SK-N-SH (cell line): ENCODE results near the gene CHMP4A. TPM values are rescaled to one million over a fixed set of nuclear protein-coding genes. Genes with fewer than 3 reads are reported as not detected.
"Not testable (repeated sequence)": the region's sequence is repeated elsewhere in the genome, so short reads cannot be mapped to it uniquely, and the experiment has no call there.

Experiments used
- CTCF ChIA-PET: fragments of 300-600, 350-600 bp; formaldehyde crosslinking; extraction: SDS; loops from one replicate; lab custom pipeline; 2021; lab: Yijun Ruan, JAX
- POLR2A ChIA-PET: fragments of 350-600 bp; sonication (Branson Sonifier 250); formaldehyde crosslinking; extraction: SDS; loops from one replicate; lab custom pipeline; 2020; ENCODE audit warnings: antibody characterized with exemption, inconsistent platforms; lab: Yijun Ruan, JAX
- DNase-seq: peaks from one replicate; pipeline ENCODE4 v3.0.0; 2012
- H2AFZ ChIP-seq: fragments of 200-600 bp; sonication (generic); 2 replicates; pipeline ENCODE4 v1.8.1; 2016; ENCODE audit warnings: antibody characterized with exemption, mild to moderate bottlenecking, low read depth
- H3F3A ChIP-seq: fragments of 200-600 bp; sonication (generic); replicated peaks from 2 replicates; pipeline ENCODE3; 2016; ENCODE audit warnings: antibody characterized with exemption, mild to moderate bottlenecking; ENCODE audit not compliant: insufficient read depth
- H3K27ac ChIP-seq, 2 experiments: fragments of 200-500 bp in 1 of 2; fragments of 200-600 bp in 1 of 2; sonication (Bioruptor generic) in 1 of 2; sonication (generic), shearing (Covaris generic) in 1 of 2; 2 replicates each; pipeline versions ENCODE4 v1.5.1 to v1.6.1; 2014 to 2016; ENCODE audit warnings: low read depth in 2 of 2, inconsistent platforms in 1 of 2, low read length in 1 of 2, mild to moderate bottlenecking in 1 of 2, mixed read lengths in 1 of 2
- H3K27me3 ChIP-seq: fragments of 200-600 bp; sonication (generic), shearing (Covaris generic); 2 replicates; pipeline ENCODE4 v1.6.1; 2016; ENCODE audit warnings: mixed run types; ENCODE audit not compliant: insufficient read depth
- H3K36me3 ChIP-seq, 2 experiments: fragments of 200-500 bp in 1 of 2; fragments of 200-600 bp in 1 of 2; sonication (Bioruptor generic) in 1 of 2; sonication (generic) in 1 of 2; replicated peaks in 1 of 2; 2 replicates each; pipeline versions ENCODE3 to v1.5.1; 2014 to 2016; ENCODE audit warnings: low read length in 1 of 2, mild to moderate bottlenecking in 1 of 2; ENCODE audit not compliant: insufficient read depth in 2 of 2, control insufficient read depth in 1 of 2
- H3K4me1 ChIP-seq, 2 experiments: fragments of 200-500 bp in 1 of 2; fragments of 200-600 bp in 1 of 2; sonication (Bioruptor generic) in 1 of 2; sonication (generic), shearing (Covaris generic) in 1 of 2; 2 replicates each; pipeline versions ENCODE4 v1.5.1 to v1.6.1; 2014 to 2016; ENCODE audit warnings: low read depth in 1 of 2, low read length in 1 of 2, mixed run types in 1 of 2; ENCODE audit not compliant: insufficient read depth in 2 of 2, control insufficient read depth in 1 of 2
- H3K4me2 ChIP-seq: fragments of 200-600 bp; sonication (generic), shearing (Covaris generic); 2 replicates; pipeline ENCODE4 v1.6.1; 2017; ENCODE audit warnings: mixed run types
- H3K4me3 ChIP-seq, 2 experiments: fragments of 200-500 bp in 1 of 2; fragments of 200-600 bp in 1 of 2; sonication (Bioruptor generic) in 1 of 2; sonication (generic), shearing (Covaris generic) in 1 of 2; 2 replicates each; pipeline versions ENCODE4 v1.5.1 to v1.8.1; 2014 to 2016; ENCODE audit warnings: low read depth in 2 of 2, inconsistent platforms in 1 of 2, low read length in 1 of 2, mild to moderate bottlenecking in 1 of 2, mixed read lengths in 1 of 2, moderate library complexity in 1 of 2
- H3K79me2 ChIP-seq: fragments of 200-600 bp; sonication (generic); 2 replicates; pipeline ENCODE4 v1.8.1; 2017; ENCODE audit warnings: mild to moderate bottlenecking; ENCODE audit not compliant: insufficient read depth
- H3K9ac ChIP-seq: fragments of 200-600 bp; sonication (generic); 2 replicates; pipeline ENCODE4 v1.6.1; 2017; ENCODE audit warnings: mixed run types
- H3K9me2 ChIP-seq: fragments of 200-600 bp; sonication (generic); 2 replicates; pipeline ENCODE4 v1.6.1; 2017; ENCODE audit warnings: mixed run types
- H3K9me3 ChIP-seq: fragments of 200-600 bp; sonication (generic); 2 replicates; pipeline ENCODE4 v1.6.1; 2017; ENCODE audit warnings: mixed run types, mild to moderate bottlenecking, moderate library complexity
- H4K20me1 ChIP-seq: fragments of 200-600 bp; sonication (generic); 2 replicates; pipeline ENCODE4 v1.6.1; 2017; ENCODE audit warnings: mild to moderate bottlenecking, mixed run types; ENCODE audit not compliant: insufficient read depth
- EZH2phosphoT487 ChIP-seq: fragments of 200-600 bp; sonication (generic); IDR thresholded peaks from 2 replicates; pipeline ENCODE4 v1.6.1; 2017; ENCODE audit warnings: low read depth, mixed run types, mild to moderate bottlenecking, antibody characterized with exemption, moderate library complexity, borderline replicate concordance
- FOXJ3 ChIP-seq: sonication (generic); formaldehyde crosslinking; IDR thresholded peaks from 2 replicates; pipeline ENCODE4 v1.5.1; 2020; ENCODE audit warnings: mild to moderate bottlenecking, missing genetic modification reagents
- FOXM1 ChIP-seq: IDR thresholded peaks from 2 replicates; pipeline ENCODE4 v1.4.0; 2012; ENCODE audit warnings: low read depth, mild to moderate bottlenecking
- JUND ChIP-seq: IDR thresholded peaks from 2 replicates; pipeline ENCODE4 v1.4.0; 2012
- NRF1 ChIP-seq: IDR thresholded peaks from 2 replicates; pipeline ENCODE4 v1.6.1; 2012; ENCODE audit warnings: low read depth, mild to moderate bottlenecking, low read length
- POLR2AphosphoS5 ChIP-seq: IDR thresholded peaks from 2 replicates; pipeline ENCODE4 v1.6.1; 2012; ENCODE audit warnings: low read depth, low read length
- RCOR1 ChIP-seq: fragments of 150-350 bp; IDR thresholded peaks from 2 replicates; pipeline ENCODE4 v1.6.1; 2017; ENCODE audit warnings: antibody characterized with exemption, low read length
- RXRA ChIP-seq: IDR thresholded peaks from 2 replicates; pipeline ENCODE4 v1.4.0; 2012; ENCODE audit warnings: low read depth, mild to moderate bottlenecking, borderline replicate concordance
- SIN3A ChIP-seq: IDR thresholded peaks from 2 replicates; pipeline ENCODE4 v1.6.1; 2012; ENCODE audit warnings: low read depth, mild to moderate bottlenecking, low read length, moderate library complexity, borderline replicate concordance
- SMC3 ChIP-seq: IDR thresholded peaks from 2 replicates; pipeline ENCODE4 v1.6.1; 2012; ENCODE audit warnings: low read depth, low read length, improper control_type of control experiment
- TAF1 ChIP-seq: IDR thresholded peaks from 2 replicates; pipeline ENCODE4 v1.6.1; 2012; ENCODE audit warnings: low read depth, mild to moderate bottlenecking, low read length, moderate library complexity, borderline replicate concordance
- WGBS: methylation state at CpG from one replicate; pipeline ENCODE4 v1.1.6; 2017; ENCODE audit warnings: low lambda C conversion rate; 5-methylcytosine and 5-hydroxymethylcytosine counted together
- polyA plus RNA-seq, 3 experiments: library from polyadenylated mRNA; depleted of rRNA; stranded (reverse); fragments of >200 nt; gene quantifications; 2 replicates each; pipeline ENCODE4 v1.2.3, GENCODE V29; 2012
- TF ChIP-seq, protein P1 (sequence below): IDR thresholded peaks from 2 replicates; pipeline ENCODE4 v1.4.0; 2012; ENCODE audit warnings: low read depth, borderline replicate concordance
- TF ChIP-seq, protein P2 (sequence below): fragments of 200-600 bp; sonication (generic); IDR thresholded peaks from 2 replicates; pipeline ENCODE4 v1.6.1; 2017; ENCODE audit warnings: antibody characterized with exemption, mild to moderate bottlenecking, moderate library complexity
- TF ChIP-seq, protein P3 (sequence below): IDR thresholded peaks from 2 replicates; pipeline ENCODE4; 2012
- TF ChIP-seq, protein P4 (sequence below): fragments of 150-350 bp; IDR thresholded peaks from 2 replicates; pipeline ENCODE4 v1.6.1; 2016; ENCODE audit warnings: mild to moderate bottlenecking, low read depth, low read length
- TF ChIP-seq, protein P5 (sequence below): fragments of 150-350 bp; IDR thresholded peaks from 2 replicates; pipeline ENCODE4 v1.6.1; 2017; ENCODE audit warnings: antibody characterized with exemption, low read length, low read depth, borderline replicate concordance

The CHMP4A gene
- polyA plus RNA-seq, 1 of the 3 experiments (the other 2 are of a cell fraction): 92.4 TPM

DNA sequence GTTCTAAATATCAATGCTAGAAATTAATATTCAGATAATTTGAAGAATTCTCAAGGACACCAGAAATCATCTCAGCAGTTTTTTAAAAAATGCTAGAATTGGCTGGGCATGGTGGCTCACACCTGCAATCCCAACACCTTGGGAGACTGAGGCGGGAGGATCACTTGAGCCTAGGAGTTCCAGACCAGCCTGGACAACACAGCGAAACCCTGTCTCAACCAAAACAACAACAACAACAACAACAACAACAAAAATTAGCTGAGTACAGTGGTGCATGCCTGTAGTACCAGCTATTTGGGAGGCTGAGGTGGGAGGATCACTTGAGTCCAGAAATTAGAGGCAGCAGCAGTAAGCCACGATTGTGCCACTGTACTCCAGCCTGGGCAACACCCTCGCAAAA lies 5.8 kb upstream of the CHMP4A start:
- no peaks in the 10 kb centered on the region for H3K27me3 ChIP-seq
- H2AFZ ChIP-seq: no peak overlapping the region
- no peak overlapping the region for H3K27ac ChIP-seq
- no peaks in the 10 kb centered on the region for H3K9me2 ChIP-seq
- POLR2A ChIA-PET: interaction anchor here (0.6 to 1.3 kb wide), 2 partner anchors 16 to 19 kb away, joined by 3 to 6 read pairs; no protein-coding TSS in a partner anchor
- H4K20me1 ChIP-seq: peaks cover 7% of the 10 kb centered on the region; the same call in 1 of the 2 replicates
- TF ChIP-seq JUND (no peak), RXRA (no peak), EZH2phosphoT487 (no peak), FOXM1 (no peak), FOXJ3 (CRISPR knock-in tag) (no peak), TAF1 (no peak), SIN3A (no peak), RCOR1 (no peak), SMC3 (no peak), POLR2AphosphoS5 (no peak), NRF1 (no peak)
- TF ChIP-seq, protein P1, sequence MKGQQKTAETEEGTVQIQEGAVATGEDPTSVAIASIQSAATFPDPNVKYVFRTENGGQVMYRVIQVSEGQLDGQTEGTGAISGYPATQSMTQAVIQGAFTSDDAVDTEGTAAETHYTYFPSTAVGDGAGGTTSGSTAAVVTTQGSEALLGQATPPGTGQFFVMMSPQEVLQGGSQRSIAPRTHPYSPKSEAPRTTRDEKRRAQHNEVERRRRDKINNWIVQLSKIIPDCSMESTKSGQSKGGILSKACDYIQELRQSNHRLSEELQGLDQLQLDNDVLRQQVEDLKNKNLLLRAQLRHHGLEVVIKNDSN: no peak
- TF ChIP-seq, protein P2, sequence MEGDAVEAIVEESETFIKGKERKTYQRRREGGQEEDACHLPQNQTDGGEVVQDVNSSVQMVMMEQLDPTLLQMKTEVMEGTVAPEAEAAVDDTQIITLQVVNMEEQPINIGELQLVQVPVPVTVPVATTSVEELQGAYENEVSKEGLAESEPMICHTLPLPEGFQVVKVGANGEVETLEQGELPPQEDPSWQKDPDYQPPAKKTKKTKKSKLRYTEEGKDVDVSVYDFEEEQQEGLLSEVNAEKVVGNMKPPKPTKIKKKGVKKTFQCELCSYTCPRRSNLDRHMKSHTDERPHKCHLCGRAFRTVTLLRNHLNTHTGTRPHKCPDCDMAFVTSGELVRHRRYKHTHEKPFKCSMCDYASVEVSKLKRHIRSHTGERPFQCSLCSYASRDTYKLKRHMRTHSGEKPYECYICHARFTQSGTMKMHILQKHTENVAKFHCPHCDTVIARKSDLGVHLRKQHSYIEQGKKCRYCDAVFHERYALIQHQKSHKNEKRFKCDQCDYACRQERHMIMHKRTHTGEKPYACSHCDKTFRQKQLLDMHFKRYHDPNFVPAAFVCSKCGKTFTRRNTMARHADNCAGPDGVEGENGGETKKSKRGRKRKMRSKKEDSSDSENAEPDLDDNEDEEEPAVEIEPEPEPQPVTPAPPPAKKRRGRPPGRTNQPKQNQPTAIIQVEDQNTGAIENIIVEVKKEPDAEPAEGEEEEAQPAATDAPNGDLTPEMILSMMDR: no peak
- TF ChIP-seq, protein P3, sequence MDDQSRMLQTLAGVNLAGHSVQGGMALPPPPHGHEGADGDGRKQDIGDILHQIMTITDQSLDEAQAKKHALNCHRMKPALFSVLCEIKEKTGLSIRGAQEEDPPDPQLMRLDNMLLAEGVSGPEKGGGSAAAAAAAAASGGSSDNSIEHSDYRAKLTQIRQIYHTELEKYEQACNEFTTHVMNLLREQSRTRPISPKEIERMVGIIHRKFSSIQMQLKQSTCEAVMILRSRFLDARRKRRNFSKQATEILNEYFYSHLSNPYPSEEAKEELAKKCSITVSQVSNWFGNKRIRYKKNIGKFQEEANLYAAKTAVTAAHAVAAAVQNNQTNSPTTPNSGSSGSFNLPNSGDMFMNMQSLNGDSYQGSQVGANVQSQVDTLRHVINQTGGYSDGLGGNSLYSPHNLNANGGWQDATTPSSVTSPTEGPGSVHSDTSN: no peak
- TF ChIP-seq, protein P4, sequence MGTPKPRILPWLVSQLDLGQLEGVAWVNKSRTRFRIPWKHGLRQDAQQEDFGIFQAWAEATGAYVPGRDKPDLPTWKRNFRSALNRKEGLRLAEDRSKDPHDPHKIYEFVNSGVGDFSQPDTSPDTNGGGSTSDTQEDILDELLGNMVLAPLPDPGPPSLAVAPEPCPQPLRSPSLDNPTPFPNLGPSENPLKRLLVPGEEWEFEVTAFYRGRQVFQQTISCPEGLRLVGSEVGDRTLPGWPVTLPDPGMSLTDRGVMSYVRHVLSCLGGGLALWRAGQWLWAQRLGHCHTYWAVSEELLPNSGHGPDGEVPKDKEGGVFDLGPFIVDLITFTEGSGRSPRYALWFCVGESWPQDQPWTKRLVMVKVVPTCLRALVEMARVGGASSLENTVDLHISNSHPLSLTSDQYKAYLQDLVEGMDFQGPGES: no peak
- TF ChIP-seq, protein P5, sequence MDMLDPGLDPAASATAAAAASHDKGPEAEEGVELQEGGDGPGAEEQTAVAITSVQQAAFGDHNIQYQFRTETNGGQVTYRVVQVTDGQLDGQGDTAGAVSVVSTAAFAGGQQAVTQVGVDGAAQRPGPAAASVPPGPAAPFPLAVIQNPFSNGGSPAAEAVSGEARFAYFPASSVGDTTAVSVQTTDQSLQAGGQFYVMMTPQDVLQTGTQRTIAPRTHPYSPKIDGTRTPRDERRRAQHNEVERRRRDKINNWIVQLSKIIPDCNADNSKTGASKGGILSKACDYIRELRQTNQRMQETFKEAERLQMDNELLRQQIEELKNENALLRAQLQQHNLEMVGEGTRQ: no peak
- TF ChIP-seq, all 33 proteins: peak for 0
- Histone ChIP-seq H3K9me3 (no peaks in the 10 kb centered on the region), H3K79me2 (peaks cover 70% of the 10 kb centered on the region), H3K9ac (no peak overlapping the region), H3K4me1 (peaks cover 4 to 11% of the 10 kb centered on the region in 2 experiments; a peak in 2 of 4 replicates), H3K36me3 (peaks cover 9 to 19% of the 10 kb centered on the region in 2 experiments), H3F3A (peaks cover 11% of the 10 kb centered on the region), H3K4me2 (no peak overlapping the region), H3K4me3 (no peak overlapping the region)
- WGBS: 91% methylated on average over 4 of the region's 4 CpGs
- DNase-seq: no peak
- CTCF ChIA-PET: interaction anchor here (1.5 to 2.2 kb wide), 2 partner anchors 23 to 78 kb away, joined by 6 to 12 read pairs; partner anchors contain the start of gene TINF2

DNA sequence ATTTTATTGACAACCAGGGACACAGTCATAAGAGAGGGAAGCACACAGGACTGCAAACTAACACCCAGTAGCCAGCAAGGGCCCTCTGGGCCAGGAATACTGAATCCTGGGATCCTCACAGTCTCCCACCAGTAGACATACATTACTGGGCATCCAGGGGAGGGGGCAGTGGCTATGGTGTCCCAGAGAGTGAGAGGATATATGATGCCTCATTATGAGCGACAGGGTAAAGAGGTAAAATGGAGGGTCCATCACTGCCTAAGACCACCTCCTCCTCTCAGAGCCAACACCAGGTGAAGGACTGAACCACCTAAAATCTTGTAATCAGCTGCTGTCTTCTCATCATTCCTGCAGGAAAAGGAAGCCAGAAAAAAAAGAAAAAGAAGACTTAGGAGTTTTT lies 3.6 kb upstream of the CHMP4A start:
- 100% methylated on average over 1 of the region's 1 CpG for WGBS

More for the DNA sequence above, 3.6 kb upstream of the CHMP4A start:
- POLR2A ChIA-PET, H3K27ac ChIP-seq, H2AFZ ChIP-seq, H3K9me3 ChIP-seq, DNase-seq, H3K4me2 ChIP-seq, H3K27me3 ChIP-seq, H3K9ac ChIP-seq, H3K9me2 ChIP-seq, H4K20me1 ChIP-seq, H3K4me3 ChIP-seq: not testable (repeated sequence)
- CTCF ChIA-PET: interaction anchor here (0.9 to 3.8 kb wide), 7 partner anchors 11 to 126 kb away, joined by 3 to 20 read pairs (median 11); partner anchors contain the start of genes IRF9 and TINF2
- peaks cover 26% of the 10 kb centered on the region for H3F3A ChIP-seq
- peaks cover 9 to 23% of the 10 kb centered on the region in 2 experiments for H3K36me3 ChIP-seq
- peaks cover 59% of the 10 kb centered on the region for H3K79me2 ChIP-seq
- peaks cover 9 to 17% of the 10 kb centered on the region in 2 experiments; a peak in 3 of 4 replicates for H3K4me1 ChIP-seq
